WI38 (cell line): ENCODE data around the gene APCDD1L.

Source experiments
- H3K4me3 ChIP-seq: 2 replicates; pipeline ENCODE4 v1.5.1; 2011; ENCODE audit warnings: low read depth, mild to moderate bottlenecking, control low read depth, low read length
- TF ChIP-seq, protein P1 (sequence below): IDR thresholded peaks from 2 replicates; pipeline ENCODE4 v1.5.1; 2012; ENCODE audit warnings: low read depth, mild to moderate bottlenecking, control low read depth, low read length

Gene APCDD1L

DNA sequence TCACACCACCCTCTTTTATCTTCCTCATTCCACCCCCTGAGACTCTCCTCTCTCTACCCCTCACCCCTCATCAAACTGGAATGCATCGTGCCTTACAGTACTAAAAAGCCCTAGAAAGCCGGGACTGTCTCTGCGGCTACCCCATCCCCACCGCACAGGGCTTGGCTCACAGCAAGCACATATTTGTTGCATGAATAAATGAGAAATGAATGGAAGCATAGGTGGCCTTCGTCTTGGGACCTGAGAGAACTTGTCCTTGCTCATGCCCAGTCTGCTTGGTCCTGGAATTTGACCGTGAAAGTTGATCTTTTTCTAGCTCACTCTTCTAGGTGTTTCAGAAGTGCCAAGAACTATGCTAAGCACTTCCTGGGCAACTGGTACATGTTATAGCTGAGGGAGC lies 53.3 kb downstream of the APCDD1L start:
- H3K4me3 ChIP-seq, result no peak overlapping the region
- TF ChIP-seq, protein P1, sequence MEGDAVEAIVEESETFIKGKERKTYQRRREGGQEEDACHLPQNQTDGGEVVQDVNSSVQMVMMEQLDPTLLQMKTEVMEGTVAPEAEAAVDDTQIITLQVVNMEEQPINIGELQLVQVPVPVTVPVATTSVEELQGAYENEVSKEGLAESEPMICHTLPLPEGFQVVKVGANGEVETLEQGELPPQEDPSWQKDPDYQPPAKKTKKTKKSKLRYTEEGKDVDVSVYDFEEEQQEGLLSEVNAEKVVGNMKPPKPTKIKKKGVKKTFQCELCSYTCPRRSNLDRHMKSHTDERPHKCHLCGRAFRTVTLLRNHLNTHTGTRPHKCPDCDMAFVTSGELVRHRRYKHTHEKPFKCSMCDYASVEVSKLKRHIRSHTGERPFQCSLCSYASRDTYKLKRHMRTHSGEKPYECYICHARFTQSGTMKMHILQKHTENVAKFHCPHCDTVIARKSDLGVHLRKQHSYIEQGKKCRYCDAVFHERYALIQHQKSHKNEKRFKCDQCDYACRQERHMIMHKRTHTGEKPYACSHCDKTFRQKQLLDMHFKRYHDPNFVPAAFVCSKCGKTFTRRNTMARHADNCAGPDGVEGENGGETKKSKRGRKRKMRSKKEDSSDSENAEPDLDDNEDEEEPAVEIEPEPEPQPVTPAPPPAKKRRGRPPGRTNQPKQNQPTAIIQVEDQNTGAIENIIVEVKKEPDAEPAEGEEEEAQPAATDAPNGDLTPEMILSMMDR, result no peak

DNA sequence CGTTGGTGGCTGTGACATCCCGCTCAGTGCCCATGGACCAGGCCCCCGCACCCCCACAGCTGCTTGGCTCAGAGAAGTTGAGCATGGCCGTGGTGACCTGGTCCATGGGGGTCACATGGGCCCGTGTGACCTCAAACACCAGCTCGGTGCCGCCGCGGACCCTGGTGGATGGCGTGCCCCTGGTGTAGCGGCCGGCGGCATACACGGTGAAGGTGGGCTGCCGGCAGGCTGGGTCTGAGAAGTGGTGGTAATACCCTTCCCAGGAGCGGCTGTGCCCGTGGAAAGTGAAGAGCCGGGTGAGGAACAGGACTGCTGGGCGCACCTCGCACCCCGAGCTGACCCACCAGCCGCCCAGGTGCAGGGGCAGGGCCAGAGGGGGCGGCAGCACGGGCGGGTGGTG lies 54.1 kb downstream of the APCDD1L start:
- no peak overlapping the region for H3K4me3 ChIP-seq
- TF ChIP-seq, protein P1, result no peak

DNA sequence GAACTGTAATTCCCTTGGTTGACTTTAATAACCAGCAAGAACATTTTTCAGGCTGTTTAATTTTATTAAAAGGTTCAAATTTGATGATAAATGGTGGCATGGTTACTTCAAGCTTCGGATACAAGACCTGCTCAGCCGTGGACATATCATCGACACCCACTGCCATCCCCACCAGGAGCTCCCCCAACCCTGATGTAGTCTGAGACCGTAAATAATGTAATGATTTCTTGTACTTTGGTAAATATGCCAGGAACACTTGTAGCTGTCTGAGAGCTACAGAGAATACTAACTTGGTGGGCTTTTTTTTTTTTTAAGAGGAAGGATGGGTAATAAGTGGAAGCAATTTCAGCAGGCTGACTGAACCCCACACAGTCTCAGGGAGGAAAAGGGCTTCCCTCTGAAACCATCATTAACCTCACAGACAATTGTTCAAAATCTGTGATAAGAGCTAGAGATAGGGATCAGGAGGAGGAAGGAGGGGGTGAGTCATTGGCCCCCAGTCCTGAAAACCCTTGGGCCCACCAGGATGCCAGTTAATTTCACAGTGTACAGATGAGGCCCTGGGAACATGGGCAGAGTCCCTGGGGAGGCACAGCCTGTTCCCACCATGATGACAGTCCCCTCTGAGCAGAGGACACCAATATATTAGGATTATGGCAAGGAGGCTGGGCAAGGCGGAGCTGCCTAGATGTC lies 56.0 kb downstream of the APCDD1L start:
- TF ChIP-seq, protein P1, result no peak
- H3K4me3 ChIP-seq, result no peak overlapping the region

DNA sequence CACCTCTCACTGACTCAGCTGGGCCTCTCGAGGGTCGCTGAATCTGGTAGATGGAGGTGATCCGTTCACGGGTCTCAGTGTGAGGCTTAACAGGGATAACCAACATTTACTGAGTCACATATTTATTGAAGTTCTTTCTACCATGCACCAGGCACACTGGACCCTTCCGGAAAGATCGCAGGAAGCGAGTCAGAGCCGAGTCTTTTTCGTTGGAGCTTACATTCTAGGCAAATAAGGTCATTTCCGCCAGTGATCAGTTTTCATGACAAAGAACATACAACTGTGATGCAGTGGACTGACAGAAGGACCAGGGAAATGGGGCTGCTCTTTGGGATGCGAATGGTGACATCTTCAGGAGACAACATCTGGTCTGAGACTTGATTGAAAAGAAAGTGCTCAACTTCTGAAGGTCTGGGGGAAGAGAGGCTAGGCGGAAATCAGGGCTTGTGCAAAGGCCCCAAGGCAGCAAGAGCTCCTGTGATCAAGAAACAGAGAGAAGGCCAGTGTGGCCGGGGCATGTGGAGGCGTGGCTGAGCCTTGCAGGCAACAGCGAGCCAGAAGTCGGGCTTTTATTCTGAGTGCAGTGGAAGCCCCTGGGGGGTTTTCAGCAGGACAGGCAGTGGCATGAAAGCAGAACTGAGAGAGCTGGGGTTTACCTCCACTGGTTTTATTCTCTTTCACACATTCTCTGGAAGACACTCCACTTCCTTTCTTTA lies 56.7 kb downstream of the APCDD1L start:
- TF ChIP-seq, protein P1, result no peak
- H3K4me3 ChIP-seq, result no peak overlapping the region

DNA sequence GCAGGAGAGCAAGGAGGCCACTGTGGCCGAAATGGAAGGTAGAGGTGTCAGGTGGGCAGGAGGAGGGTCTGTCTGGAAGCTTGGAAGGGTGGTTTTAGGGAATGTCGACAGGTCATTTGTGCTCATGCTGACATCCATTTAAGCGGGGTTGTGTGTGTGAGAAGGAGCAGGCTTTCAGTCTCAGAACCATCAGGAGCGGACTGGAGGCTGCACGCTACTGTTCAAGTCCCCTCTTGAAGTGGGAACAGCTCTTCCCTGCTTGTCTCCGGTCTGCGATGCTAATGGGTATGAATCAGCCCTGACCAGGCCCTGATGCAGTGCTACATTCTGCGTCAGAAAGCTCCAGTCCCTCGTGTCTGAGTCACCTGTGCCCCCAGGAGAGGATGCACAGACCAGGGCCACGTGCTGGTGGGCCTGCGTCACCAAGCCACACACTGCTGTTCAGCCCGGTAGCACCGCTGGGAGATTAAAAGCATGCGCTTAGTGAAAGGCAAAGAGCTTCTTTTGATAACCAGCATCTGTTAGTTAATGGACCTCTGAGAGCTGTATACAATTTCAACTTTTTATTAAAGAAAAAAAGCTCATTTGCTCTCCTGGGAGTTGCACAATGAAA lies 58.0 kb downstream of the APCDD1L start:
- H3K4me3 ChIP-seq, result no peak overlapping the region
- TF ChIP-seq, protein P1, result no peak

DNA sequence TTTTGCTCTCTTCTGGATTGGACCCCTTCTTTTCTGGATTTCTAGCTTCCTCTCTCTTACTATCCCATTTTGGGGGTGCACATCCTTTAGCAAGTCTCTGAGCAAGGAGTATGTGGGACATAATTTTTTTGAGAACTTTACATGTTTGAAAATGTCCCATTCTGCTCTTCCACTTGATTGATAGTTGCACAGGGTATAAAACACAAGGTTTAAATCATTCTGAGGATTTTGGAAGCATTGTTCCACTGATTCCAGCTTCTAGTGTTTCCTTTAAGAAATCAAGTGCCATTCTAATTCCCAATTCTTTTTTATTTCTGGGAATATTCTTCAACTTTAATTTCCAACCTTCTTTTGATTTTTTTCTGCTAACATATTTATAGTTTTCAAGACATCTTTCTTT lies 60.7 kb downstream of the APCDD1L start:
- TF ChIP-seq, protein P1, result no peak
- no peak overlapping the region for H3K4me3 ChIP-seq

DNA sequence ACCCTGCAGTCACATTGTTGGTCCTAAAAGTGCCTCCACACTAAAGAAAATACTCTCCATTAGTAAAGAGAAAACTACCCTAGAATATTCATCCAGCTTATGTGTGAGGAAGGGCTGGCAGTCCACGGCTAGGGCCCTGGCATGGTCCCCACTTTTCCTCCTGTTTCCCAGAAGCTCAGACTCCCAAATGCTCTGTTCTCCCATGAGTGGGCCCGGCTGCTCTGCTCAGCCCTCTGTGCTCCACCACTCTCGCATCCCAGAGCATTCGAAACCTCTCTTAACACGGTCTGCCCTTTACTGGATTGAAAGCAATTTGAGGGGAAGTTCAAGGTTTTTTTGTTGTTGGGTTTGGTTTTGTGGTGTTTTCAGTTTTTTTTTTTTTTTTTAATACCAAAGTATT lies 61.8 kb downstream of the APCDD1L start:
- no peak overlapping the region for H3K4me3 ChIP-seq
- TF ChIP-seq, protein P1, result no peak
